ENCODE measurements around the gene KRTAP12-3.
"Not testable (repeated sequence)": the region's sequence is repeated elsewhere in the genome, so short reads cannot be mapped to it uniquely, and the experiment has no call there.

The KRTAP12-3 gene

GRCh38 chr21:44684077-44684476 lies 26.3 kb downstream of the KRTAP12-3 start:
- Histone ChIP-seq H3K27me3 (ENCODE audit: control insufficient read depth in 5 of 5, insufficient read depth in 4 of 5, low read length in 5 of 5) (peaks cover 0 to 30% (median 12%) of the 10 kb centered on the region in 5 donors), H3K27ac (ENCODE audit: low read depth, low read length) (no peak overlapping the region), H3K9me3 (ENCODE audit: control insufficient read depth in 5 of 5, low read length in 5 of 5) (no peaks in the 10 kb centered on the region), H3K9ac (ENCODE audit: low read length in 5 of 5) (no peak overlapping the region), H3K36me3 (ENCODE audit: control insufficient read depth in 5 of 5, insufficient read depth in 5 of 5, low read length in 5 of 5) (no peaks in the 10 kb centered on the region), H3K4me1 (ENCODE audit: control insufficient read depth in 5 of 5, insufficient read depth in 5 of 5, low read length in 5 of 5) (peaks cover 0 to 2% (median 0%) of the 10 kb centered on the region in 5 donors), H3K4me3 (ENCODE audit: low read depth in 1 of 5, low read length in 5 of 5) (no peak overlapping the region)

- H3K4me3 ChIP-seq (ENCODE audit: low read depth in 1 of 5, low read length in 5 of 5): no peak overlapping the region
- H3K4me1 ChIP-seq (ENCODE audit: control insufficient read depth in 5 of 5, insufficient read depth in 5 of 5, low read length in 5 of 5): peaks cover 0 to 2% (median 0%) of the 10 kb centered on the region in 5 donors
- peaks cover 0 to 30% (median 12%) of the 10 kb centered on the region in 5 donors for H3K27me3 ChIP-seq (ENCODE audit: control insufficient read depth in 5 of 5, insufficient read depth in 4 of 5, low read length in 5 of 5)
- no peak overlapping the region for H3K9ac ChIP-seq (ENCODE audit: low read length in 5 of 5)
- H3K36me3 ChIP-seq (ENCODE audit: control insufficient read depth in 5 of 5, insufficient read depth in 5 of 5, low read length in 5 of 5): no peaks in the 10 kb centered on the region
- H3K9me3 ChIP-seq (ENCODE audit: control insufficient read depth in 5 of 5, low read length in 5 of 5): no peaks in the 10 kb centered on the region
- H3K27ac ChIP-seq (ENCODE audit: low read depth, low read length): no peak overlapping the region
Measured at GRCh38 chr21:44684483-44684882, 26.8 kb downstream of the KRTAP12-3 start.

- H3K9ac ChIP-seq (ENCODE audit: low read length in 5 of 5); H3K27ac ChIP-seq (ENCODE audit: low read depth, low read length): not testable (repeated sequence)
Measured at GRCh38 chr21:44685050-44685449, 27.3 kb downstream of the KRTAP12-3 start.

GRCh38 chr21:44686000-44686781 lies 28.5 kb downstream of the KRTAP12-3 start:
- H3K27me3 ChIP-seq (ENCODE audit: control insufficient read depth in 5 of 5, insufficient read depth in 4 of 5, low read length in 5 of 5): peaks cover 0 to 30% (median 12%) of the 10 kb centered on the region in 5 donors

More at GRCh38 chr21:44685050-44685449, 27.3 kb downstream of the KRTAP12-3 start:
- not testable (repeated sequence) for H3K9me3 ChIP-seq (ENCODE audit: control insufficient read depth in 5 of 5, low read length in 5 of 5); H3K36me3 ChIP-seq (ENCODE audit: control insufficient read depth in 5 of 5, insufficient read depth in 5 of 5, low read length in 5 of 5); H3K4me3 ChIP-seq (ENCODE audit: low read depth in 1 of 5, low read length in 5 of 5); H3K4me1 ChIP-seq (ENCODE audit: control insufficient read depth in 5 of 5, insufficient read depth in 5 of 5, low read length in 5 of 5)
- peaks cover 0 to 30% (median 12%) of the 10 kb centered on the region in 5 donors for H3K27me3 ChIP-seq (ENCODE audit: control insufficient read depth in 5 of 5, insufficient read depth in 4 of 5, low read length in 5 of 5)

GRCh38 chr21:44686843-44687561 lies 29.3 kb downstream of the KRTAP12-3 start:
- peaks cover 0 to 2% (median 0%) of the 10 kb centered on the region in 5 donors for H3K4me1 ChIP-seq (ENCODE audit: control insufficient read depth in 5 of 5, insufficient read depth in 5 of 5, low read length in 5 of 5)
- no peak overlapping the region for H3K9ac ChIP-seq (ENCODE audit: low read length in 5 of 5)

More at GRCh38 chr21:44686000-44686781, 28.5 kb downstream of the KRTAP12-3 start:
- Histone ChIP-seq H3K27ac (ENCODE audit: low read depth, low read length) (no peak overlapping the region), H3K36me3 (ENCODE audit: control insufficient read depth in 5 of 5, insufficient read depth in 5 of 5, low read length in 5 of 5) (no peaks in the 10 kb centered on the region), H3K4me3 (ENCODE audit: low read depth in 1 of 5, low read length in 5 of 5) (no peak overlapping the region), H3K9ac (ENCODE audit: low read length in 5 of 5) (no peak overlapping the region), H3K9me3 (ENCODE audit: control insufficient read depth in 5 of 5, low read length in 5 of 5) (no peaks in the 10 kb centered on the region), H3K4me1 (ENCODE audit: control insufficient read depth in 5 of 5, insufficient read depth in 5 of 5, low read length in 5 of 5) (peaks cover 0 to 2% (median 0%) of the 10 kb centered on the region in 5 donors)

GRCh38 chr21:44687671-44688070 lies 29.9 kb downstream of the KRTAP12-3 start:
- Histone ChIP-seq H3K9me3 (ENCODE audit: control insufficient read depth in 5 of 5, low read length in 5 of 5) (peaks cover 0 to 8% (median 2%) of the 10 kb centered on the region in 5 donors), H3K36me3 (ENCODE audit: control insufficient read depth in 5 of 5, insufficient read depth in 5 of 5, low read length in 5 of 5) (no peaks in the 10 kb centered on the region), H3K27ac (ENCODE audit: low read depth, low read length) (no peak overlapping the region), H3K4me3 (ENCODE audit: low read depth in 1 of 5, low read length in 5 of 5) (no peak overlapping the region), H3K4me1 (ENCODE audit: control insufficient read depth in 5 of 5, insufficient read depth in 5 of 5, low read length in 5 of 5) (peaks cover 0 to 2% (median 0%) of the 10 kb centered on the region in 5 donors), H3K27me3 (ENCODE audit: control insufficient read depth in 5 of 5, insufficient read depth in 4 of 5, low read length in 5 of 5) (peaks cover 0 to 26% (median 12%) of the 10 kb centered on the region in 5 donors), H3K9ac (ENCODE audit: low read length in 5 of 5) (no peak overlapping the region)

More at GRCh38 chr21:44686843-44687561, 29.3 kb downstream of the KRTAP12-3 start:
- Histone ChIP-seq H3K36me3 (ENCODE audit: control insufficient read depth in 5 of 5, insufficient read depth in 5 of 5, low read length in 5 of 5) (no peaks in the 10 kb centered on the region), H3K27me3 (ENCODE audit: control insufficient read depth in 5 of 5, insufficient read depth in 4 of 5, low read length in 5 of 5) (peaks cover 0 to 26% (median 12%) of the 10 kb centered on the region in 5 donors), H3K9me3 (ENCODE audit: control insufficient read depth in 5 of 5, low read length in 5 of 5) (peaks cover 0 to 1% (median 0%) of the 10 kb centered on the region in 5 donors), H3K27ac (ENCODE audit: low read depth, low read length) (no peak overlapping the region), H3K4me3 (ENCODE audit: low read depth in 1 of 5, low read length in 5 of 5) (no peak overlapping the region)

GRCh38 chr21:44689740-44690139 lies 32.0 kb downstream of the KRTAP12-3 start:
- peaks cover 0 to 18% (median 5%) of the 10 kb centered on the region in 5 donors for H3K9me3 ChIP-seq (ENCODE audit: control insufficient read depth in 5 of 5, low read length in 5 of 5)
- H3K4me3 ChIP-seq (ENCODE audit: low read depth in 1 of 5, low read length in 5 of 5); H3K4me1 ChIP-seq (ENCODE audit: control insufficient read depth in 5 of 5, insufficient read depth in 5 of 5, low read length in 5 of 5); H3K27ac ChIP-seq (ENCODE audit: low read depth, low read length); H3K9ac ChIP-seq (ENCODE audit: low read length in 5 of 5); H3K36me3 ChIP-seq (ENCODE audit: control insufficient read depth in 5 of 5, insufficient read depth in 5 of 5, low read length in 5 of 5): not testable (repeated sequence)
- H3K27me3 ChIP-seq (ENCODE audit: control insufficient read depth in 5 of 5, insufficient read depth in 4 of 5, low read length in 5 of 5): peaks cover under 1 to 22% (median 12%) of the 10 kb centered on the region in 5 donors

GRCh38 chr21:44691686-44692085 lies 34.0 kb downstream of the KRTAP12-3 start:
- H3K4me3 ChIP-seq (ENCODE audit: low read depth in 1 of 5, low read length in 5 of 5): no peak overlapping the region
- H3K27me3 ChIP-seq (ENCODE audit: control insufficient read depth in 5 of 5, insufficient read depth in 4 of 5, low read length in 5 of 5): peaks cover 9 to 26% (median 17%) of the 10 kb centered on the region in 5 donors
- no peak overlapping the region for H3K9ac ChIP-seq (ENCODE audit: low read length in 5 of 5)
- H3K9me3 ChIP-seq (ENCODE audit: control insufficient read depth in 5 of 5, low read length in 5 of 5): peaks cover 0 to 18% (median 5%) of the 10 kb centered on the region in 5 donors
- H3K36me3 ChIP-seq (ENCODE audit: control insufficient read depth in 5 of 5, insufficient read depth in 5 of 5, low read length in 5 of 5): no peaks in the 10 kb centered on the region
- H3K27ac ChIP-seq (ENCODE audit: low read depth, low read length): no peak overlapping the region
- H3K4me1 ChIP-seq (ENCODE audit: control insufficient read depth in 5 of 5, insufficient read depth in 5 of 5, low read length in 5 of 5): peaks cover 0 to 2% (median 0%) of the 10 kb centered on the region in 5 donors

- Histone ChIP-seq H3K27me3 (ENCODE audit: control insufficient read depth in 5 of 5, insufficient read depth in 4 of 5, low read length in 5 of 5) (peaks cover 14 to 24% (median 17%) of the 10 kb centered on the region in 5 donors), H3K9me3 (ENCODE audit: control insufficient read depth in 5 of 5, low read length in 5 of 5) (peaks cover 0 to 18% (median 5%) of the 10 kb centered on the region in 5 donors), H3K9ac (ENCODE audit: low read length in 5 of 5) (no peak overlapping the region), H3K27ac (ENCODE audit: low read depth, low read length) (no peak overlapping the region), H3K36me3 (ENCODE audit: control insufficient read depth in 5 of 5, insufficient read depth in 5 of 5, low read length in 5 of 5) (no peaks in the 10 kb centered on the region), H3K4me1 (ENCODE audit: control insufficient read depth in 5 of 5, insufficient read depth in 5 of 5, low read length in 5 of 5) (no peaks in the 10 kb centered on the region), H3K4me3 (ENCODE audit: low read depth in 1 of 5, low read length in 5 of 5) (no peak overlapping the region)
Measured at GRCh38 chr21:44692798-44693512, 35.2 kb downstream of the KRTAP12-3 start.
